Skin epidermis (tissue), 12 donors: ENCODE measurements around the gene RIN2.
A peak's percentile ranks its signal among the peaks of the same experiment; 100 is the strongest.
"Not testable (repeated sequence)": the region's sequence is repeated elsewhere in the genome, so short reads cannot be mapped to it uniquely, and the experiment has no call there.

ENCODE experiments used
- H3K27ac ChIP-seq, 21 experiments: fragments of 200-600 bp; sonication (generic) in 11 of 21; one replicate each; pipeline ENCODE4 v1.5.0; 2020; ENCODE audit warnings: mild to moderate bottlenecking in 3 of 21, inconsistent platforms in 2 of 21, moderate library complexity in 2 of 21
- H3K4me3 ChIP-seq, 7 experiments: fragments of 200-600 bp; sonication (generic) in 2 of 7; one replicate each; pipeline ENCODE4 v1.5.0; 2020; ENCODE audit warnings: inconsistent platforms in 2 of 7, mild to moderate bottlenecking in 2 of 7, moderate library complexity in 1 of 7

RIN2 gene

DNA sequence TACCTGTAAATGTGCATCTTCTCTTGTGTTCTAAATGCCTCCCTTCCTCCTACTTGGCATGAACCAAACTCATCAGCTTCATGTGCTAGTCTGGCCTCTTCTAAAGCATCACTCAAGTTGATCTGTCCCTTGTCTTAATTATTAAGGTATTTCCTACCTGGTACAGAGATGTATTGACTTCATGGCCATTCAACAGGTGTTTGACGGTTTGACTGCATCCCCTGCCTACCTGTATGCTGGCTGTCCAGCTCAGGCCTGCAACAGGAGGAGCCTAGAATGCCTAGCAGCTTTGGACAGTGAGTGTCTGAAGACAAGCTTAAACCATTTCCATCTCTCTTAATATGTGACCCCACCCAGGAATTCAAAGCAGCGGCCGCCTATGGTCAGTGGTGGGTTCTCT lies 24.6 kb downstream of the RIN2 start:
- H3K27ac ChIP-seq: peak overlapping the region in 1 of 21 experiments; percentile 72
- H3K4me3 ChIP-seq: no peak overlapping the region

GRCh38 chr20:19783966-19784401 lies 25.9 kb downstream of the RIN2 start:
- peak overlapping the region in 10 of 21 experiments; percentile 16 to 72 (median 32) for H3K27ac ChIP-seq
- H3K4me3 ChIP-seq: no peak overlapping the region

DNA sequence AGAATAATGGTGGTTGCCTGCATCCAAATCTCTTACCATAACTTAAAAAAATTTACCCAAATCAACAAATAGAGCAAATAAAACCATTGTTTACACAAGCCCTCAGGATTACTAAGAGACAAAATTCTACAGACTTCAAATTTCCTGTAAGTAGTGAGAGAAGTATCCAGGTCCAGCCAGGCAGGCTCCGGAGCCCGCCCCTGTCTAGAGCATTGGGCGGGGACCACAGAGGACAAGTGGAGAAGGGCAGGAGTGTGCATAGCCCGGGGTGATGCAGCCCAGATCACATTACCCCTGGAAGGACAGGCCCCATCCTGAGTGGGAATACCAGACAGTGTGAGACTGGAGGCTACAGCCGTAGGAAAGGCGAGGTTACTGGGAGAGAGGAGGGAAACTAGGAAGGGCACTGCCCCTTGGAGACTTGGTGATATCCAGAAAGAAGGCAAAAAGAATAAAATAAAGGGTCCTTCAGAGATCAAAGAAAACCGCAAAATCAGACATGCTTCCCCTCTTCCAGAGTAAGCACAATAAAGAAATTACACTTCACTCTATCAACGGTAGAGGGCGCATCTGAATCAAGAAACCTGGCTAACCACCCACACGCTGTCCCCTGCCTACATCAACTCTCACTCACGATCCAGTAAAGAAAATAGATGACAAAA lies 26.6 kb downstream of the RIN2 start:
- Histone ChIP-seq H3K4me3 (no peak overlapping the region), H3K27ac (peak overlapping the region in 12 of 21 experiments; percentile 23 to 72 (median 56))

- Histone ChIP-seq H3K27ac (peak overlapping the region in 16 of 21 experiments; percentile 12 to 72 (median 53)), H3K4me3 (no peak overlapping the region)
These were observed 27.3 kb downstream of the RIN2 start for GRCh38 chr20:19785173-19785982.

- H3K4me3 ChIP-seq: no peak overlapping the region
- peak overlapping the region in 15 of 21 experiments; percentile 12 to 72 (median 37) for H3K27ac ChIP-seq
These were observed 27.9 kb downstream of the RIN2 start for GRCh38 chr20:19785983-19786285.

GRCh38 chr20:19786311-19786710 lies 28.3 kb downstream of the RIN2 start:
- H3K27ac ChIP-seq: peak overlapping the region in 15 of 21 experiments; percentile 12 to 72 (median 55)

GRCh38 chr20:19787366-19787765 lies 29.3 kb downstream of the RIN2 start:
- H3K4me3 ChIP-seq: no peak overlapping the region
- H3K27ac ChIP-seq: peak overlapping the region in 7 of 21 experiments; percentile 8 to 68 (median 60)

More at GRCh38 chr20:19786311-19786710, 28.3 kb downstream of the RIN2 start:
- H3K4me3 ChIP-seq: no peak overlapping the region

DNA sequence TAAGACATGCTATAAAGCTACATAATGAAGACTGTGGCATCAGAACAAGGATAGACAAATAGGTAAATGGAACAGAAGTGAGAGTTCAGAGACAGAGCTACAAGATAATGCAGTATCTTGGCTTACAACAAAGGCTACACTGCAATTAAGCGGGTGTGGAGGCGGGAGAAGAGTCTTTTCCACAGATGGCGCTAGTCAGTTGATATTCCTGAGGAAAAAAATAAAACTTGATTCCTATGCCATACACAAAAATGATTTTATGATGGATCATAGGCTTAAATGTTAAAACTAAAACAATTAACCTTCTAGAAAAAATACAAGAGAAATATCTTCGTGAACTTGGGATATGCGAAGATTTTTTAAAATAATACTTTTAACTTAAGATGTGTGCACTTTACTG lies 31.0 kb downstream of the RIN2 start:
- Histone ChIP-seq H3K4me3 (no peak overlapping the region), H3K27ac (no peak overlapping the region)

GRCh38 chr20:19789446-19789845 lies 31.4 kb downstream of the RIN2 start:
- no peak overlapping the region for H3K4me3 ChIP-seq
- no peak overlapping the region for H3K27ac ChIP-seq

DNA sequence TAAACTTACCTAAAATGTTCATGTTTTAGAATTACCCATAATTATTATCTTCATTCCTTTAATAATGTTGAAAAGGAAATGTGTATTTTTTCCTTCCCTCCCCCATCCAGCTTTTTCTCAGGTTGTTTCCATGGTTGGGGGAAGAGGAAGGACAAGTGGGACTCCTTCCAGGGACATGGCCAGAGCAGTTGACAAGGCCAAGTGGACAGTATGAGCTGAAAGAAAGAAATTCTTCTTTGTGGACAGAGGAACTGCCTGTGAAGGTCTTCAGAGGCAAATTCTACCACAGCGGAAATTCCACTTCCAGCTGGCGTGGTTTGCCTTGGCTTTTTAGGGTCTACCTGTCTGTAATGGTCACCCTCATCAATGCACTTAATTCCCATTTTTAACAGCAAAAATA lies 33.8 kb downstream of the RIN2 start:
- Histone ChIP-seq H3K27ac (no peak overlapping the region), H3K4me3 (no peak overlapping the region)

DNA sequence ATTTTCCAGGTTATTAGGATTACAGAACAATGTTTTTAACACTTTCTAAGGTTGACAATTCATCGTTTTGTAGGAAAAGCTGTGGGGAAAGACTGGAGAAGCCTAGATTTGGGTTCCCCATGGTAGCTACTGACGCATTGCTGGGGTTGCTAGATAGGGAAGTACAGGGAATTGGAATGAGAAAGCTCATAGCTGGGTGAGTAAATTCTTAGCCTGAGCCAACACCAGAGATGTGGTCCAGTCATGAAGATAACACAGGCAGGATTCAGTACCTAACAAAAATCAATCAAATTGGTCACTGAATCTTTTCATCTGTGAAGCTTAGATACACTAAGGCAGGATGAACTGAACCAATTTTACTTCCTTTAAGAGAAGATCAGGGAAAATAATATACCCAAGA lies 35.7 kb downstream of the RIN2 start:
- Histone ChIP-seq H3K4me3 (no peak overlapping the region), H3K27ac (no peak overlapping the region)

DNA sequence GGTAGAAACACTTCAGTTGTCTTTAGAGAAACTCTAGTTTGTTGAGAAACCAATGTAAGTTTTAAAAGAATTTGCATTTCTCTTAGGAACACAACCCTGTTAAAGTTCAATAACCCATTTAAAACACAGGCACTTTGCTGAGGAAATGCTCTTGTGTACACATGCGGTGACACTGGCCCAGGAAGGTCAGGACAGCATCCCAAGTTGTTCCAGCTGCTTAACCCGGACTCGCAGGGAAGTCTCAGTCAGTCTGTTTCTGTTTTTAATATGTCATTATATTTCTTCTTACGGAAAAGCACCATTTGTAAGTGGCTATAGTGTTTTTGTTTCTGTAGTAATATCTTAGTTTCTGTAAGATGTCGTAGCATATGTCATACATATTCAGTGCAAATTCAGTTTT lies 36.9 kb downstream of the RIN2 start:
- Histone ChIP-seq H3K27ac (no peak overlapping the region), H3K4me3 (no peak overlapping the region)

GRCh38 chr20:19799325-19799724 lies 41.3 kb downstream of the RIN2 start:
- H3K27ac ChIP-seq: no peak overlapping the region
- no peak overlapping the region for H3K4me3 ChIP-seq

DNA sequence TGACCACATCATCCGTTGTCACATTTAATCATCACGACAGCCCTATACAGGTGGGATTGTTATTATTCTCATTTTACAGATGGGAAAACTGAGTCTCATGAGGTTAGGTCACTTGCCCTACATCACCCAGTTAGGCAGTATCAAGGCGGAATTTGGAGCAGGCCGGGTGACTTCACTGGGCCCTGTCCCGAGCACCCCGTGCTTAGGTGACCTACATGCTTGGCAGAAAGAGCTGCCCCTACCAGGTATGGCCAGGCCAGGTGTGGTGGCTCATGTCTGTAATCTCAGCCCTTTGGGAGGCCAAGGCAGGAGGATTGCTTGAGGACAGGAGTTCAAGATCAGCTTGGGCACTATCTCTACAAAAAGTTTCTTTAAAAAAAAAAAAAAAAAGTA lies 44.0 kb downstream of the RIN2 start:
- Histone ChIP-seq H3K27ac (no peak overlapping the region), H3K4me3 (no peak overlapping the region)

- no peak overlapping the region for H3K27ac ChIP-seq
- H3K4me3 ChIP-seq: no peak overlapping the region
These were observed 44.6 kb downstream of the RIN2 start for GRCh38 chr20:19802492-19803158.

DNA sequence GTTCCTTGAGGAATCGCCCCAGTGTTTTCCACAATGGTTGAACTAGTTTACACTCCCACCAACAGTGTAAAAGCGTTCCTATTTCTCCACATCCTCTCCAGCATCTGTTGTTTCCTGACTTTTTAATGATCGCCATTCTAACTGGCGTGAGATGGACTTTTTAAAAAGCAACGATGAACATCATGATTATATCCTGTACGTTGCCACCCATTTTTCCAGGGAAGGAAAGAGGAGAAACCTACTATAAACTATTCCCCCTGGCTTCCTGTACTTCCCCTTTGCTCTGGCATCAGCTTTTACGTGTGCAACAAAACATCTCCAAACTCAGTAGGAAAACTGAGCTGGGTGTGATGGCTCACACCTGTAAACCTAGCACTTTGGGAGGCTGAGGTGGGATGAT lies 48.2 kb downstream of the RIN2 start:
- peak overlapping the region in 5 of 21 experiments; percentile 11 to 55 (median 16) for H3K27ac ChIP-seq
- not testable (repeated sequence) for H3K4me3 ChIP-seq

GRCh38 chr20:19806806-19807190 lies 48.7 kb downstream of the RIN2 start:
- Histone ChIP-seq H3K27ac (peak overlapping the region in 7 of 21 experiments; percentile 11 to 55 (median 29)), H3K4me3 (no peak overlapping the region)

DNA sequence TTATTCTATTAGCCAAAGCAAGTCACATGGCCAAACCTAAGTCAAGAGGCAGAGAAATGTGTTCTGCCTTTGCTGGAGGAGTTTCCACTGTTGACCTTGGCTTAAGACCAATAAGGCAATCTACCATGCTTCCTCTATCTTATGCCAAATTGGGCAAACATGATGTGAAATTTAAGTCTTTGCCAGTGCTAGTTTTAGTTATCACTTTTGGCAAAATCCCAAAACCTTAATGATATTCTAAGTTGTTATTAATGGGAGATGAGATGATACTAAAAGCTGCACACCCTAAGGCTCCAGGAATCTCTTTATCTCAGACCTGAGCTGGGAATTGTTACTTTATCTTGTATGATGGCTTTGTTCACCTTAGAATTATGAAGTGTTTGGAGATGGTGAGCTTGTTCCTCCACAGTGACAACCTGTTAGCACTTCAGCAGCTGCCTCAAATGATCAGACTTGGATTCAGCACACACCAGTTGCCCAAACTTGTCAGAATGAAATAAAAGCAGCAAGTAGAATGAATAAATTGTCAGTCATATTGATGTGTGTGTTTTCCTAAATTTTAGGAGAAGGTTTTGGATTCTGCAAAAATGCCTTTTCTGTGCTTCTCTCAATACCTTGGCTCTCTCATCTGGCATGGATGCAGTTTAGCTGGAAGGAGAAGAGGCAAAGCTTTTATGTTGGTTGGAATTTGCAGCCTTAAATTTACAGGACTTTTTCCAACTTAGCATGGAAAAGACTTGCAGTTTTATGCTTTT lies 49.3 kb downstream of the RIN2 start:
- H3K27ac ChIP-seq: peak overlapping the region in 6 of 21 experiments; percentile 2 to 55 (median 17)

More for the DNA sequence above, 49.3 kb downstream of the RIN2 start:
- no peak overlapping the region for H3K4me3 ChIP-seq
